NT2/D1 (cell line): Measurements from ENCODE around the gene PRSS37.

Experiments
- DNase-seq: peaks from one replicate; pipeline ENCODE4 v3.0.0-alpha.2; 2011; ENCODE audit warnings: low read depth, low spot score
- H3K27me3 ChIP-seq: 2 replicates; pipeline ENCODE4 v1.6.0; 2011; ENCODE audit warnings: mild to moderate bottlenecking; ENCODE audit not compliant: insufficient read length, insufficient read depth
- H3K36me3 ChIP-seq: 2 replicates; pipeline ENCODE4 v1.6.1; 2011; ENCODE audit warnings: mild to moderate bottlenecking, low read length, mixed read lengths; ENCODE audit not compliant: insufficient read depth, insufficient read length
- H3K4me1 ChIP-seq: 2 replicates; pipeline ENCODE4 v1.5.1; 2011; ENCODE audit not compliant: insufficient read depth, insufficient read length
- H3K4me3 ChIP-seq: 2 replicates; pipeline ENCODE4 v1.5.1; 2011; ENCODE audit warnings: low read depth; ENCODE audit not compliant: insufficient read length
- H3K9ac ChIP-seq: 2 replicates; pipeline ENCODE4 v1.6.0; 2011; ENCODE audit warnings: low read depth; ENCODE audit not compliant: insufficient read length
- H3K9me3 ChIP-seq: 2 replicates; pipeline ENCODE4 v1.5.1; 2011; ENCODE audit warnings: mild to moderate bottlenecking, low read length; ENCODE audit not compliant: insufficient read depth
- SUZ12 ChIP-seq: IDR thresholded peaks from 2 replicates; pipeline ENCODE4 v1.6.1; 2011; ENCODE audit not compliant: insufficient read length, insufficient read depth; ENCODE audit errors: extremely low read depth
- YY1 ChIP-seq: IDR thresholded peaks from 2 replicates; pipeline ENCODE4 v1.6.1; 2011; ENCODE audit not compliant: insufficient read length, insufficient read depth
- ZNF274 ChIP-seq: IDR thresholded peaks from 2 replicates; pipeline ENCODE4 v1.6.1; 2011; ENCODE audit warnings: mild to moderate bottlenecking, low read depth, low read length

The PRSS37 gene

GRCh38 chr7:141872931-141873330 lies 31.6 kb upstream of the PRSS37 start:
- TF ChIP-seq YY1 (no peak), SUZ12 (no peak), ZNF274 (no peak)

DNA sequence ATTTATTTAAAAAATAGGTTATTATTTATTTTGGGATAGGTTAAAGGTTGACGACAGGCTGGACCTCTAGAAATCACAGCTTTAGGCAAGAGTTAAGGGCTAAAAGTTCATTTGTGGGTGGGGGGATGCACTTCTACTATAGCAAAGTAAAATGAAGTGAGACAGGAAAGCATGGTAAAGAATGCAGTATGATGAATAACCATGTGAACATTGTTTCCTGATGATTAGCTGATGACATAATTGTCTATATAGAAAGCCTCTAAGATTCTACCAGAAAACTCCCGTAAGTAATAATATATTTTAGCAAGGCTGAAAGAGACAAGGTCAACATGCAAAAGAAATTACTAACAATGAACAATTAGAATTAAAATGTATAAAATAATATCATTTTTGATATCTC lies 25.7 kb upstream of the PRSS37 start:
- Histone ChIP-seq H3K4me1 (no peaks in the 10 kb centered on the region), H3K27me3 (no peaks in the 10 kb centered on the region), H3K4me3 (no peak overlapping the region), H3K9me3 (no peaks in the 10 kb centered on the region), H3K36me3 (no peaks in the 10 kb centered on the region), H3K9ac (no peak overlapping the region)
- DNase-seq, result no peak
- TF ChIP-seq YY1 (no peak), SUZ12 (no peak), ZNF274 (no peak)

More at GRCh38 chr7:141872931-141873330, 31.6 kb upstream of the PRSS37 start:
- H3K27me3 ChIP-seq, result no peaks in the 10 kb centered on the region
- no peaks in the 10 kb centered on the region for H3K9me3 ChIP-seq
- H3K4me1 ChIP-seq, result peaks cover 4% of the 10 kb centered on the region
- no peaks in the 10 kb centered on the region for H3K36me3 ChIP-seq
- H3K9ac ChIP-seq, result no peak overlapping the region
- H3K4me3 ChIP-seq, result no peak overlapping the region
- no peak for DNase-seq

DNA sequence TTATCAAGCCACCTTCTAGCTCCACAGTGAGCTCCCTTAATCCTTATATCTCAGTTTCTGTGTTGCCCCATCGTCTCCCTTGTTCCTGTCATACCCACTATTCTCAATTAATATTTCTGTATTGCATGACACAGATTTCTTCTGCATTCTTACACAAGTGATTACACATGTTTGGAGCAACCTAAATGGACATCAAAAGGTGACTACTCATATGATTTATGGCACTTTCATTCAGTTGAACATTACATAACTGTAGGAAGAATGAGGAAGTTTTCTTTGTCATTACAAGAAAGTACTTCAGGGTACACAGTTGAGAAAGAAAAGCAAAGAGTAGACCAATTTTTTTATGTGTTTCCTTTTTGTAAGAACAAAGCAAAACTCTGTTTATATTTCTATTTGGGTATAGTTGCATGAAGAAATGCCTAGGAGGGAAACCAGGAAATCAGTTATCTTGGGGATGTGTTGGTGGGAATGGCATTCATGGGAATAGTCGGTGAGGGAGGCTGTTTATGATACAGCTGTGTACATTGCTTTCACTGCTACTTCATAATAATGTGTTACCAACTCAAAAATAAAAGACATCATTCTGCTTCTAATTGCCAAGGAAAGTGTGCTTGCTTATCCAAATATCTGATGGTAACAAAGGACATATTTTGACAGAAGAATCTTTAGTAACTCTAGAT lies 23.6 kb upstream of the PRSS37 start:
- Histone ChIP-seq H3K27me3 (no peaks in the 10 kb centered on the region), H3K4me3 (no peak overlapping the region), H3K4me1 (no peaks in the 10 kb centered on the region), H3K9ac (no peak overlapping the region), H3K9me3 (no peaks in the 10 kb centered on the region), H3K36me3 (no peaks in the 10 kb centered on the region)
- no peak for TF ChIP-seq SUZ12
- no peak for TF ChIP-seq ZNF274
- no peak for TF ChIP-seq YY1
- no peak for DNase-seq

DNA sequence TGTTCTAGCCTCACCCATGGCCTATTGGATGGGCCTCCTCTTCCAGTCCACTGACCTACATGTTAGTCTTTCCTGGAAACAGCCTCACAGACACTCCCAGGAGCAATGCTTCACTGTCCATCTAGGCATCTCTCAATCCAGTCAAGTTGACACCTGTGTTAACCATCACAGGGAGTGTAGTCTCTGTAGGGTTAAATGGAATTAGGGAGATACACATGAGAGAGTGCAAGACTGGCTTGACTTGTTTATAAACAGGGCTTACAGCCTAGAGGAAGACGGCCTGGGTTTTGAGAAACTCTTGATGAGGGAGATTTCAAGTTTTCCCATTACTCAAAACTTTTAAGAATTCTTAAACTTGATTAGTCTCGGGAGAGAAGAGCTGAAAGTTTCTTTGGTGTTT lies 18.9 kb upstream of the PRSS37 start:
- Histone ChIP-seq H3K9ac (no peak overlapping the region), H3K27me3 (no peaks in the 10 kb centered on the region), H3K4me1 (no peaks in the 10 kb centered on the region), H3K36me3 (no peaks in the 10 kb centered on the region), H3K4me3 (no peak overlapping the region), H3K9me3 (no peaks in the 10 kb centered on the region)
- DNase-seq, result no peak
- TF ChIP-seq ZNF274 (no peak), YY1 (no peak), SUZ12 (no peak)

DNA sequence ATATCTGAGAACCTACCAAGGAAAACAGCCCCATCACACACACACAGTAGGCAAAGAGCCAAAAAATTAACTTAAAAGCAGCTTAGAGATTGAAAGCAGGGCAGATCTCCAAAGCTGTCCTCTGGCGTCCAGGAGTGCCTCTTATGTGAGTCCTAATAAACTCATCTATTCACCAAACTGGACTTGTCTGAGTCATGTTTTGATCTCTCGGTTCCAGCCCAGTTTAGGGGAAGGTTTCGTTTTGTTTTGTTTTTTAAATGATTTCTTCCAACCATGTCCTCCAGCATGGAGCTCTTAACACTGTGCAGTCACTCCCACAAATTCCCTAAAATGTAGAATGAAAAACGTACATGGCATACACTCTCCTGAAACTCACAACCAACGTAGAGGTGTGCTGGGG lies 6.7 kb upstream of the PRSS37 start:
- no peaks in the 10 kb centered on the region for H3K27me3 ChIP-seq
- H3K9me3 ChIP-seq, result peaks cover 7% of the 10 kb centered on the region; the same call in 1 of the 2 replicates
- H3K4me3 ChIP-seq, result no peak overlapping the region
- no peaks in the 10 kb centered on the region for H3K36me3 ChIP-seq
- TF ChIP-seq ZNF274 (no peak), SUZ12 (no peak), YY1 (no peak)
- H3K4me1 ChIP-seq, result no peaks in the 10 kb centered on the region
- no peak overlapping the region for H3K9ac ChIP-seq
- DNase-seq, result no peak

DNA sequence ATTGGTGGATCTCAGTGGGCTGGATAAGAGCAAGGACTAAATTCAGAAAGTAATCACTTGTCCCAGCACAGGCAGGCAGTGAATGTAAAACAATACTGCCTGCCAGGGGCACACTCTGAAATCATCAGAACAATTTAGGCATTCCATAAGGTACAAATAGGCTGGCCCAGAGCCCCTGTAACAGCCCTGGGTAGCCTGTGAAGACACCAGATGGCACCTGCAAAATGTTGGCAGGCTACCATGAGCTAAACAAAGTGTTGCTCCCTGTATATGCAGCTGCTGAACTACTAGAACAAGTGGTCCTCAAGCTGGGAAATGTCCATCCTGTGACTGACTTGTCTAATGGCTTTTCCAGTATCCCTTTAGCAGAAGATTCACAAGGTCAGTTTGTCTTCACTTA lies 3.0 kb upstream of the PRSS37 start:
- no peaks in the 10 kb centered on the region for H3K9me3 ChIP-seq
- DNase-seq, result no peak
- H3K4me3 ChIP-seq, result no peak overlapping the region
- no peak overlapping the region for H3K9ac ChIP-seq
- no peaks in the 10 kb centered on the region for H3K4me1 ChIP-seq
- no peak for TF ChIP-seq SUZ12
- TF ChIP-seq ZNF274, result no peak
- TF ChIP-seq YY1, result no peak
- H3K27me3 ChIP-seq, result no peaks in the 10 kb centered on the region
- no peaks in the 10 kb centered on the region for H3K36me3 ChIP-seq

DNA sequence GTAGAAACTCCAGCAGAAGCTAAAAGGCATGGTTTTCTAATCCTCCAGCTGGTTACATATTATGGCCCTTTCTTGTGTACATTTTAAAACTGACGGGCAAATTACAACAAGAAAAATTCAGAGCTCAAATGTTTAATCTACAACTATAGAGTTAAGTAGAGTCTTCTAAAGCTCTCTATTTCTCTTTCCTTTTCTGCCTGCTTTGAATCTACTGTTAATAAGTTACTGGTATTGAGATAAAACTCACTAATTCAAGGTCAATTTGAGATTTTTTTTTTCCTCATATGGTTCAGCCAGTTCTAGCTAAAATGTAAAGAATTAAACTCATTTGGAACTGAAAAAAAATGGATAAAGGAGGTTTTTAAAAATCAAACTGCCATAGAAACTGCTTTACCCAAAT lies 1.6 kb upstream of the PRSS37 start:
- H3K4me3 ChIP-seq, result no peak overlapping the region
- H3K27me3 ChIP-seq, result no peaks in the 10 kb centered on the region
- no peaks in the 10 kb centered on the region for H3K4me1 ChIP-seq
- H3K9ac ChIP-seq, result no peak overlapping the region
- no peak for DNase-seq
- no peaks in the 10 kb centered on the region for H3K36me3 ChIP-seq
- no peaks in the 10 kb centered on the region for H3K9me3 ChIP-seq
- no peak for TF ChIP-seq SUZ12
- no peak for TF ChIP-seq YY1
- TF ChIP-seq ZNF274, result no peak
